HepG2 (cell line): ENCODE results near the gene RBCK1. TPM values are rescaled to one million over a fixed set of nuclear protein-coding genes. Genes with fewer than 3 reads are reported as not detected.

Experiments used
- ARNT ChIP-seq: fragments of 450-650 bp; IDR thresholded peaks from 2 replicates; pipeline ENCODE4 v1.6.1; 2017
- ETV6 ChIP-seq: sonication (generic); formaldehyde crosslinking; conservative IDR thresholded peaks from 2 replicates; pipeline ENCODE4 v1.4.0; 2020; ENCODE audit warnings: missing genetic modification reagents
- FOXA1 ChIP-seq, 2 experiments: fragments of 450-650 bp in 1 of 2; sonication (generic) in 1 of 2; formaldehyde crosslinking in 1 of 2; IDR thresholded peaks; 2 replicates each; pipeline versions ENCODE4 v1.4.0 to v1.6.1; 2016 to 2020; ENCODE audit warnings: missing genetic modification reagents in 1 of 2
- GATAD1 ChIP-seq: IDR thresholded peaks from 2 replicates; pipeline ENCODE4 v1.6.1; 2016; ENCODE audit warnings: missing genetic modification reagents, missing compliant biosample characterization
- HNF4A ChIP-seq: sonication (generic); formaldehyde crosslinking; IDR thresholded peaks from 2 replicates; pipeline ENCODE4 v1.4.0; 2020; ENCODE audit warnings: missing genetic modification reagents
- IKZF4 ChIP-seq: sonication (generic); formaldehyde crosslinking; IDR thresholded peaks from 2 replicates; pipeline ENCODE4 v1.5.1; 2020; ENCODE audit warnings: borderline replicate concordance, mild to moderate bottlenecking, low read depth, missing genetic modification reagents; ENCODE audit errors: not compliant biosample characterization
- MAFF ChIP-seq: IDR thresholded peaks from 2 replicates; pipeline ENCODE4 v1.6.1; 2011; ENCODE audit warnings: low read depth, low read length, improper control_type of control experiment
- RBAK ChIP-seq: sonication (generic); formaldehyde crosslinking; IDR thresholded peaks from 2 replicates; pipeline ENCODE4 v1.5.1; 2020; ENCODE audit warnings: mild to moderate bottlenecking, missing genetic modification reagents
- REXO4 ChIP-seq: sonication (generic); formaldehyde crosslinking; IDR thresholded peaks from 2 replicates; pipeline ENCODE4 v1.8.0; 2022; ENCODE audit warnings: missing genetic modification reagents, mild to moderate bottlenecking, borderline replicate concordance
- SMARCC2 ChIP-seq: fragments of 450-650 bp; IDR thresholded peaks from 2 replicates; pipeline ENCODE4 v1.6.1; 2017; ENCODE audit warnings: antibody characterized with exemption, mild to moderate bottlenecking
- SOX6 ChIP-seq, 2 experiments: fragments of 450-650 bp in 1 of 2; sonication (generic) in 1 of 2; formaldehyde crosslinking in 1 of 2; IDR thresholded peaks; 2 replicates each; pipeline versions ENCODE4 v1.4.0 to v1.6.1; 2017 to 2020; ENCODE audit warnings: antibody characterized with exemption in 1 of 2, mild to moderate bottlenecking in 1 of 2, missing genetic modification reagents in 1 of 2
- SP2 ChIP-seq: sonication (generic); formaldehyde crosslinking; IDR thresholded peaks from 2 replicates; pipeline ENCODE4 v1.5.1; 2020; ENCODE audit warnings: mild to moderate bottlenecking, missing genetic modification reagents
- TGIF2 ChIP-seq: IDR thresholded peaks from 2 replicates; pipeline ENCODE4 v1.6.1; 2016; ENCODE audit warnings: control low read depth, missing compliant biosample characterization
- ZIK1 ChIP-seq: sonication (generic); formaldehyde crosslinking; IDR thresholded peaks from 2 replicates; pipeline ENCODE4 v1.5.0; 2020; ENCODE audit warnings: mild to moderate bottlenecking, low read depth, missing genetic modification reagents, borderline replicate concordance
- ZNF253 ChIP-seq: sonication (generic); formaldehyde crosslinking; IDR thresholded peaks from 2 replicates; pipeline ENCODE4 v1.8.0; 2022; ENCODE audit warnings: mild to moderate bottlenecking, missing genetic modification reagents, borderline replicate concordance
- ZNF44 ChIP-seq: sonication (generic); formaldehyde crosslinking; IDR thresholded peaks from 2 replicates; pipeline ENCODE4 v1.5.1; 2020; ENCODE audit warnings: mild to moderate bottlenecking, missing genetic modification reagents
- ZNF550 ChIP-seq: sonication (generic); formaldehyde crosslinking; IDR thresholded peaks from 2 replicates; pipeline ENCODE4 v1.4.0; 2020; ENCODE audit warnings: mild to moderate bottlenecking, missing genetic modification reagents, borderline replicate concordance
- ZNF558 ChIP-seq: sonication (generic); formaldehyde crosslinking; IDR thresholded peaks from 2 replicates; pipeline ENCODE4 v1.9.0; 2022; ENCODE audit warnings: mild to moderate bottlenecking, missing genetic modification reagents, borderline replicate concordance
- ZNF660 ChIP-seq: sonication (generic); formaldehyde crosslinking; IDR thresholded peaks from 2 replicates; pipeline ENCODE4 v1.5.1; 2020; ENCODE audit warnings: mild to moderate bottlenecking, low read depth, missing genetic modification reagents, borderline replicate concordance
- polyA plus RNA-seq, 8 experiments: library from polyadenylated mRNA; depleted of rRNA in 3 of 8; stranded (reverse) in 7 of 8; unstranded in 1 of 8; fragments of >200 nt; fragmentation: Illumina TruSeq in 4 of 8; extraction: Trizol in 4 of 8; gene quantifications; 2 replicates each; pipeline versions ENCODE4 v1.2.1 to v1.2.3, GENCODE V29; 2011 to 2016; ENCODE audit warnings: low read depth in 4 of 8, missing spikeins in 1 of 8, mixed read lengths in 1 of 8; ENCODE audit not compliant: insufficient read depth in 1 of 8
- total RNA-seq, 5 experiments: library from RNA; depleted of rRNA; stranded (reverse); fragments of >200 nt; fragmentation: Illumina TruSeq; extraction: Trizol; gene quantifications; 2 replicates each; pipeline ENCODE4 v1.2.3, GENCODE V29; 2016; ENCODE audit warnings: low read depth in 1 of 5
- TF ChIP-seq, protein P1 (sequence below): sonication (generic); formaldehyde crosslinking; IDR thresholded peaks from 2 replicates; pipeline ENCODE4 v1.8.0; 2022; ENCODE audit warnings: missing genetic modification reagents, mild to moderate bottlenecking, inconsistent platforms, borderline replicate concordance
- TF ChIP-seq, protein P2 (sequence below), 2 experiments: fragments of 450-650 bp in 1 of 2; sonication (generic) in 1 of 2; formaldehyde crosslinking; IDR thresholded peaks; 2 replicates each; pipeline versions ENCODE4 v1.5.0 to v1.8.0; 2020 to 2022; ENCODE audit warnings: mild to moderate bottlenecking in 1 of 2, missing genetic modification reagents in 1 of 2
- TF ChIP-seq, protein P3 (sequence below): sonication (generic); formaldehyde crosslinking; IDR thresholded peaks from 2 replicates; pipeline ENCODE4 v1.8.0; 2022; ENCODE audit warnings: mild to moderate bottlenecking, missing genetic modification reagents; ENCODE audit not compliant: insufficient replicate concordance

Gene RBCK1
- total and polyA plus RNA-seq, 2 of the 13 experiments (the other 11 are each of a cell fraction or from before 2014, with no cell fraction given): 149 to 215 TPM

DNA sequence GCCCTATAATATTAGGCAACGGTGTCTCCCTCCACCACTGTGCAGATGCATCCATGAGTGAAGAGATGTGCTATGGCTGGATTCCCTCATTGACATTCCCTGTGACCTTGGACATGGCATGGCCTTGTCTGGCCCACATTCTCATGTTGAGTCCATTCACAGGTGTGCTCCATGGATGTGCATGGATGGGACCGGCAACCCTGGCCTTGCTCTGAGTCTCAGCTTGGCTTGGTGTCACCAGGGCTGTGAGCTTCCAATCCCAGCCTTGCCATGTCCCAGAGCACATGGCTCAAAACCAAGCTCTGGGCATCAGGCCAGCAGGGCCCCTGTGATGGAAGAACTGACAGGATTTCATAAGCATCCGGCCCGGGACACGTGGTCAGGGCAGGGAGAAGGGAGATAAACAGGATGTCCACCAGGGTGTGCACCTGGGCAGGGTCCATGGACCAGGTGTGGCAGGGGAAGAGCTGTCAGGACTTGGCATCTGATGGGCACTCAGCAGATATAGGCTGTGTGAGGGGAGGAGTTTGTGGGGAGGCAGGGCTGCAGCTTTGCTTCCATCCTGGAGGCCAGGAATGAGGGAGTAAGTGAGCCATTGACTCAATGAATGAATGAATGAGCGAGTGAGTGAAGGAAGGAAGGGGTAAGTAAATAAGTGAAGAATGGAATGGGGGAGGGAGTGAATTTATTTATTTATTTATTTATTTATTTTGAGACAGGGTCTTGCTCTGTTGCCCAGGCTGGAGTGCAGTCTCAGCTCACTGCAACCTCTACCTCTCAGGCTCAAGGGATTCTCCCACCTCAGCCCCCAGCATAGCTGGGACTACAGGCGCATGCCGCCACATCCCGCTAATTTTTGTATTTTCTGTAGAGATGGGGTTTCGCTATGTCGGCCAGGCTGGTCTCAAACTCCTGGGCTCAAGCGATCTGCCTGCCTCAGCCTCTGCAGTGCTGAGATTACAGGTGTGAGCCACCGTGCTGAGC lies 45.5 kb upstream of the RBCK1 start (continued):
- peak; percentile 92 for TF ChIP-seq IKZF4
- TF ChIP-seq ZNF253 (CRISPR knock-in tag): peak; percentile 88; the same call in 1 of the 2 replicates
- TF ChIP-seq, protein P1, sequence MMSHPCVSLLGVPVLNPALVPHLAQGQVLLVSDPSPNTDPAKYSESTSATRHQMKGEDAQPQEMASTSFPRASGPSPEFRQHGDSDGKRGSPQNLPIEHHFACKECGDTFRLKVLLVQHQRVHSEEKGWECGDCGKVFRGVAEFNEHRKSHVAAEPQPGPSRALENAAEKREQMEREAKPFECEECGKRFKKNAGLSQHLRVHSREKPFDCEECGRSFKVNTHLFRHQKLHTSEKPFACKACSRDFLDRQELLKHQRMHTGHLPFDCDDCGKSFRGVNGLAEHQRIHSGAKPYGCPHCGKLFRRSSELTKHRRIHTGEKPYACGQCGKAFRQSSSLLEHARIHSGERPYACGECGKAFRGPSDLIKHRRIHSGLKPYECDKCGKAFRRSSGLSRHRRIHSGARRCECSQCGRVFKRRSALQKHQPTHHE: peak; percentile 72; the same call in 1 of the 2 replicates
- no peak for TF ChIP-seq SP2 (CRISPR knock-in tag)
- TF ChIP-seq ZNF558 (CRISPR knock-in tag): peak; percentile 93; the same call in 1 of the 2 replicates
- no peak for TF ChIP-seq ARNT
- no peak for TF ChIP-seq SMARCC2
- TF ChIP-seq ETV6 (CRISPR knock-in tag): peak; percentile 91; the same call in 1 of the 2 replicates
- TF ChIP-seq, protein P2, sequence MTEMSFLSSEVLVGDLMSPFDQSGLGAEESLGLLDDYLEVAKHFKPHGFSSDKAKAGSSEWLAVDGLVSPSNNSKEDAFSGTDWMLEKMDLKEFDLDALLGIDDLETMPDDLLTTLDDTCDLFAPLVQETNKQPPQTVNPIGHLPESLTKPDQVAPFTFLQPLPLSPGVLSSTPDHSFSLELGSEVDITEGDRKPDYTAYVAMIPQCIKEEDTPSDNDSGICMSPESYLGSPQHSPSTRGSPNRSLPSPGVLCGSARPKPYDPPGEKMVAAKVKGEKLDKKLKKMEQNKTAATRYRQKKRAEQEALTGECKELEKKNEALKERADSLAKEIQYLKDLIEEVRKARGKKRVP (CRISPR knock-in tag; IDR thresholded peaks at IDR 0.05): peak; percentile 79 to 100; a peak in 3 of 4 replicates
- no peak for TF ChIP-seq ZNF44
- peak; percentile 100 for TF ChIP-seq TGIF2 (CRISPR knock-in tag)
- peak; percentile 85 for TF ChIP-seq GATAD1
- TF ChIP-seq ZNF660 (CRISPR knock-in tag): peak; percentile 83; the same call in 1 of the 2 replicates
- peak; percentile 35; the same call in 1 of the 2 replicates for TF ChIP-seq MAFF
- TF ChIP-seq RBAK (CRISPR knock-in tag): no peak
- peak; percentile 97 for TF ChIP-seq ZIK1 (CRISPR knock-in tag)
- TF ChIP-seq FOXA1 (IDR thresholded peaks at IDR 0.05): no peak
- TF ChIP-seq FOXA1 (CRISPR knock-in tag; IDR thresholded peaks at IDR 0.05): peak; percentile 84
- peak; percentile 94 for TF ChIP-seq HNF4A (CRISPR knock-in tag)
- TF ChIP-seq ZNF550: peak; percentile 99
- TF ChIP-seq, protein P3, sequence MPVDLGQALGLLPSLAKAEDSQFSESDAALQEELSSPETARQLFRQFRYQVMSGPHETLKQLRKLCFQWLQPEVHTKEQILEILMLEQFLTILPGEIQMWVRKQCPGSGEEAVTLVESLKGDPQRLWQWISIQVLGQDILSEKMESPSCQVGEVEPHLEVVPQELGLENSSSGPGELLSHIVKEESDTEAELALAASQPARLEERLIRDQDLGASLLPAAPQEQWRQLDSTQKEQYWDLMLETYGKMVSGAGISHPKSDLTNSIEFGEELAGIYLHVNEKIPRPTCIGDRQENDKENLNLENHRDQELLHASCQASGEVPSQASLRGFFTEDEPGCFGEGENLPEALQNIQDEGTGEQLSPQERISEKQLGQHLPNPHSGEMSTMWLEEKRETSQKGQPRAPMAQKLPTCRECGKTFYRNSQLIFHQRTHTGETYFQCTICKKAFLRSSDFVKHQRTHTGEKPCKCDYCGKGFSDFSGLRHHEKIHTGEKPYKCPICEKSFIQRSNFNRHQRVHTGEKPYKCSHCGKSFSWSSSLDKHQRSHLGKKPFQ (CRISPR knock-in tag): peak; percentile 97
- TF ChIP-seq SOX6 (IDR thresholded peaks at IDR 0.05): no peak
- peak; percentile 96 for TF ChIP-seq SOX6 (CRISPR knock-in tag; IDR thresholded peaks at IDR 0.05)
- TF ChIP-seq REXO4 (CRISPR knock-in tag): 0 out of 2 replicates have a peak, but pooled peaks have one; percentile 42
